NCI-H1930 (cell line): Measurements from ENCODE around the gene POU2F1.

Experiments used
- DNase-seq, 2 experiments: peaks; one replicate each; lab custom pipeline; 2025; lab: John Stamatoyannopoulos, UW

The POU2F1 gene

GRCh38 chr1:167442142-167442848 lies 221.6 kb downstream of the POU2F1 start:
- peak; percentile 44 to 64 for DNase-seq

DNA sequence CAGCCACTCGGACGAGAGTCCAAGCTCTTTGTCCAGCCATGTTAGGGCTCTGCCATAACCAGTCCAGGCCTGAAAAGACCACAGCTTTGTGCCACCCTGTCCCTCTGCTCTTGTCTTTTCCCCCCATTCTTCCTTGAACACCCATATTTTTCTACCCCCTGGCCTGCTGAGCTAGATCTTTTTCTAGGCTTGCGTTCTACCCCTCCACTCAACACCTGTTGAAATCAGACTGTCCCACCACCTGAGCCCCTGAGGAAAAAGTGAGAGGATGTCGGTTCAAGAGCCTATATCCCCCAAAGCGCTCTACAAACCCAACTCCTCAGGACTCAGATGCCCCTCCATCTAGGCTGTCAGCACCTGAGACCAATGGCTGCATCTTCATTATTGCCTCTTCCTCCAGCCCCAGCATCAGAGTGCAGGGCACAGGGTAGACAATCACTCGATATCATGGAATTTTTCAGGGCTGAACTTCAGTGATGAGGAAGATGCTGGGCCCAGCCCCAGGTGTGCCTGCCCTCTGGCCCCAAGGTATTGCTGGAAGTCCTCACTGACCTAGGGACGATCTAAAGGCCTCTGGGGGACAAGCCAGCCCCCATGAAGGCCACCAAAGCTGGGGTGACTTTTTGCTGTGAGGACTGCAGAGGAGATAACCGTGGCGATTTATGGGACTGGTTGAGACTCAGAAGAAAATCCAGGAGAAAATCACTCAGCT lies 222.3 kb downstream of the POU2F1 start:
- DNase-seq = no peak

DNA sequence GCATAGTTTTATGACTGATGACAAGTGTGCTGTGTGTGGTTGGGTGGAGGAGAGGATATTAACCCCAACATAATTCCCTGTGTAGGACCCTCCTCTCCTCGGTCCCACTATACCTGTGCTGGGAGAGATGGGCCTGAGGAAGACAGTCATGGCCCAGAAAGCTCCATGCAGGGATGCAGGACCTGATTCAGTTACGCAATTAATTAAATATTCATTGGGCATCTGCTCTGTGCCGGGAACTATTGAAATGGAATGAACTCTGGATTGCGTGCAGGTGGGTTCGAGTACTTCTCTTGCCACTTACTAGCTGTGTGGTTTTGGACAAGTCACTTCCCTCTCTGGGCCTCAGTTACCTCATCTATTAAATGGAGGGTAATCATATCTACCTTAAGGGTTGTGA lies 223.1 kb downstream of the POU2F1 start:
- no peak for DNase-seq

DNA sequence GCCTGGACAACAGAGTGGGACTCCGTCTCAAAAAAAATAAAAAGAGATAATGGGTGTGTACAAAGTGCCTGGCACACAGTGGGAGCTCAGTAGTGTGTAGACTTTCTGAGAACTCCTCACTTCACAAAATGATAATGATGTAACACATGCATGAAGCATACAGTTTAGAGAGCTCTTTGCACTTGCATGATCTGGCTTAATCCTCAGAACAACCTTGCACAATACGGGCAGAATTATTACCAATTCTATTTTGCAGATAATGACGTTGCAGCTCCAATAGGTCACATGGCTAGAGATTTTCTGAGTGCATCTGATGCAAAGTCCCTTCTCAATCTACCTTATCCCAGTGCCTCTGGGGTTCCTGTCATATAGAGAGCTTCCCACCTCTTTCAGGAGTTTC lies 226.3 kb downstream of the POU2F1 start:
- no peak for DNase-seq

- DNase-seq = no peak
Observed at GRCh38 chr1:167447521-167448136, 226.9 kb downstream of the POU2F1 start.

DNA sequence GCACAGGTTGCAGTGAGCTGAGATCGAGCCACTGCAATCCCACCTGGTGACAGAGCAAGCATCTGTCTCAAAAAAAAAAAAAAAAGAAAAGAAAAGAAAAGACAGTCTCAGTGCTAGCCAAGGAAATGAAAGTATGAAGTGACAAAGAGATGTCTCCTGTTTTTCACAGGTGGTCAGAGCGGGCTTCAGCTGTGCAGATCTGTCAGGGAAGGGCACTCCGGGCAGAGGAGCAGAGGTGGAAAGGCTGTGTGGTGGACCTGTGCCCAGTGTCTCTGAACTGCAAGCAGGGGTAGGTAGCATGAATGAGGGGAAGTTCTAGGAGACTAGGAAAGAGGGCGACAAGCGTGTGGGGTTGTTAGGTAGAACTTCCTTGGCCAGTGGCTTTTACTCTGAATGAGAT lies 230.2 kb downstream of the POU2F1 start:
- no peak for DNase-seq

DNA sequence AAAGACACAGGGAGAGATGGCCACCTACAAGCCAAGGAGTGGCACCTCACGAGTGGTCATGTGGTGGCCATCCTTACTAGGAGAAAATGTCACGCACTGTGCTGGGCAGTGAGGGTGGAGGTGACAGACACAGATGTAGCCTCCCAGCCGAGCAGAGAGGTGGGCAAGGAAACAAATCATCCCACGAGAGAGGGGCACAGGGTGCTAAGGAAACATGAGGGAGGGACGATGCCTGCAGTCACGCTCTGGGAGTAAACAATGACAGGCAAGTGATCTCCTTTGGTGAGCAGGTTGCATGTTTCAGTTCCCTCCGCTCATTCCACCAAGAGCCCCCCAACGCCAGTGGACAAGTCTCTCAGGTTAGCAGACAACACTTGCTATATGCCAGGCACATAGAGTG lies 231.8 kb downstream of the POU2F1 start:
- no peak for DNase-seq

- DNase-seq = no peak
Observed at GRCh38 chr1:167453123-167453522, 232.4 kb downstream of the POU2F1 start.

- no peak for DNase-seq
Observed at GRCh38 chr1:167454304-167454893, 233.7 kb downstream of the POU2F1 start.

DNA sequence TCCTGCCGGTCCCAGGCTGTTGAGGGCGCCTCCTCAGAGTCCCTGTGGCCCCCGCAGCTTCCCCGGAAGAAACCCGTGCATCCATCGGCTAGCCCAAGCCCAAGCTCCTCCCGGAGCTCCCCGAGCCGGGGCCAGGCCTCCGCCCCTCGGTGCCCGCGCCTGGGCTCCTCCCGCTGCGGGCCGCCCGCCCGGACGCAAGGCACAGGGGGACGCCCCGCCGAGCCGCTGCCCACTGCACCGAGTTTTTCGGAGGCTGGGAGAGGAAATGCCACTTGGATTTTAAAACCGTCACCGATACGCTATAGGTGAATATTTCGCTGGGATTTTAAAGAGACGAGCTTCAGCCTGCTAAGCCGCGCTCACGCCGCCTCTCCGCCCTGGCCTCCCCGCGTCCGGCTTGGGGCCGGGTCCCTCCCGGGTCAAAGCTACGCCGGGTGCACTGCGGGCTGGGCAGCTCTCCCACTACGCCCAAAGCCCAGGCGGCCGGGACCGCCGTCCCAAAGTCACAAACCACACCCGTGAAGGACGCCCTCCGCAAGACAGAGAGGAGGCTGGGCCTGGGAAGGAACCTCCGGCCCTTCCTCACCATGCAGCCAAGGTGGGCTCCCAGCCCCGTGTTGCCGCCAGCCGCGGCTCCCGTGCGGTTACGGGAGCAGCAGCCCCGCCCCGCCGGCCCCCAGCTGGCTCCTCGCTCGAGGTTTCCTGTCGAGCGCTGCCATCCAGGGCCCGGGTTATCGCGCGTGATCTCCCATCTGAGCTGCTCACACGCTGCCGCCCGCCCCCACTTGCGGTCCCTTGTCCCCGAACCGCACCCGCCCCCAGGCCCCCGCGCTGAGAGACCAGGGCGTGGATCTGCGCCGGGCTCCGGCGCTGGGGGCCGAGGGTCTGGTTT lies 234.5 kb downstream of the POU2F1 start:
- peak; percentile 15 to 39 for DNase-seq

DNA sequence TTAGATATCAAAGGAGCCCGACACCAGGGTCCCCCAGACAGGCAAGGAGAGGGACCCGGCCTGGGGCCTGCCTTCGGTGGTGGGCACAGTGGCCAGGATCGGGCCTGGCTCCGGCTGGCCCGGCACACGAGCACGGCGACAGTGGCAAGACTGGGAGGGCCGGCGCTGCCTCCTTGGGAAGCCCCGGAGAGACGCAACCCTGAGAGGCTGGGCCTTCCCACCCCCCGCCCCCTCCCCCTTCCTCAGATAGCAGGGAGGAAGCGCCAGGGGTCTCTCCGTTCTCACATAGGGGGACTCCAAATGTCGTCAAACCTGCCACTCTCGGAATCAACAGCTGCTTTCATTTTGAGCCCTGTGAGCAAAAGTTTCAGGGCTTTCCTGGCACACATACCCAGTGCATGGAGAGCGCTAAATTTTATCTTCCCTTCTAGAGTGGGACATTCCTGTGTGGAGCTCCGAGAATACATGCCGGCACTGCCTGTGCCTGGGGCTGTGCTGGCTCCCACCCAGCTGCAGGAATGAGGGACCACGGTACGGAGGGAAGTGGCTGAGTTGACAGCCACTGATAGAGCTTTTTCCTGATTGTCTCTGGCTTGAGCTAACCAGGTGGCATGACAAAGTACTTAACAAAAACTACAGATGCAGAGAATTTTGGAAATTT lies 235.2 kb downstream of the POU2F1 start:
- DNase-seq = no peak

DNA sequence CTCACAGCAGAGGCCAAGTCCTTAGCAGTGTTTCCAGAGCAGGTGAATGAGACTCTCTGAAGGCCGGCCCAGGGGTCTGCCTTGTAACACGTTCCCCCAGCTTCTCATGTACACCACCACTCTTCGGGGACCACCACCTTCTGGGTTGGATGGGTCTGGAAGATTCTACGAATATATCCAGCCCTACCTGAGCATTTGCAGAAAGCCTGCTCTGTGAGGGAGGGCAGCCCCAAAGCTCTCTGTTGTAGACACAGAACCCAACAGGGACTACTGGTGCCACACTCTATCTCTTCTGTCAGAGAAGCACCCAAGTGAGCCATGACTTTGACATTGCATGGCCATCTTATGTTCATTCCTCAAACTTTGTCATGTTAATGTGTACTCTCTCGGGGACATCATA lies 235.8 kb downstream of the POU2F1 start:
- DNase-seq = no peak

DNA sequence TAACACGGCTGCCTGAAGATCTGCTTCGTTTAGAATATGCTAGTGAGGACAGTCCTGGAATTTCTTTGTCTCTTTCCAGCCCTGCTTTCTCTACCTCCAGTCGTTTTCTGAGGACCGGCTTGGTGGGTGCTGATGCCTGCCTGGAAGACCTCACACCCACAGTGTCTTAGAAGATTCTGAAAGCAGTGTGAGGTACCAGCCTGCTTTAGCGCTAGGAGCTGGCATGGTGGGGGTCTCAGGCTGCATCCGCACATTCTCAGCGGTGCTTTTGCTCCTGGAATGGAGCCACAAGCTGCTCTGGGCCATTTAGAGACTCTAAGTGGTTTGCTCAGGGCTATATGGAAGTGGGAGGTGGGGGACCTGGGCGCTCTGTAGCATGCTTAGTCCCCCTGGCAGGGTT lies 236.2 kb downstream of the POU2F1 start:
- DNase-seq = no peak

GRCh38 chr1:167457936-167458584 lies 237.4 kb downstream of the POU2F1 start:
- DNase-seq = no peak

DNA sequence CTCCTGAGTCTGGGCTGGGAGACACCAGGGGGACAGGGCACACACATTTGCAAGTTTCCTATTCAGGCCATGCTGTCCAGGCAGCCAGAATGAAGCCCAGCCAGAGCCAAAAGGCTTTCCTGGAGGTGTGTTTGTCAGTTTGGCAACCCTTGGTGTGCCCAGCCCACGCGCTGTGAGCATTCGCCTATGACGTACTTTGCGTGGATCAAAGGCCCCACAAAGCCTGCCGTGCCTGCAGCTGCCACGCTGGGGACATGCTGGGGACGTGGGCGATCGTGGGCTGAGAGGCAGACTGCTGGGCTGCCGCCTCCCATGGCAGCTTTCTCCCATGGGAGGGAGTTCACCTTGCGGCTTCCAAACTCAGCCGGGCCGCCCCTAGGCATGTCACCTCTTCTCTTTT lies 240.2 kb downstream of the POU2F1 start:
- DNase-seq = no peak

- no peak for DNase-seq
Observed at GRCh38 chr1:167462341-167462740, 241.7 kb downstream of the POU2F1 start.

GRCh38 chr1:167463080-167463479 lies 242.4 kb downstream of the POU2F1 start:
- DNase-seq = no peak

- DNase-seq = no peak
Observed at GRCh38 chr1:167463875-167464575, 243.3 kb downstream of the POU2F1 start.

GRCh38 chr1:167465018-167465417 lies 244.3 kb downstream of the POU2F1 start:
- no peak for DNase-seq

DNA sequence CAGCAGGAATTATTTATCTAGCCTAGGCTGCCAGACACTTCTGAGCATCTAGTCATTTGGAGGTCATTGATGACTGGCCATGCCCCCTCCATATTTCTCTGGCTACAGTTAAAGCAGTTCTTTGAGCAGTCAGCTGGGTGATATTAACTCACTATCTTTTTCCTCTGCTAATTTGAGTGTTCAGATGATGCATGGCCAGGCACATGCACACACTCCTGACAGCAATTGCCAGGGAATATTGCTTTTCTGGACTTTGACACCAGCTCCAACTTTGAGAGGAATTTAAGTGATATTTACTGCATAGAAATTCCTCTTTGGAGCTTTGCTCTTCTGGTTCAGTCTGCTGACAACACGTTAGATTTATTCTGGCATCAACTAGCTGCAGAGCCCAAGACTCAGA lies 245.1 kb downstream of the POU2F1 start:
- DNase-seq = no peak
